Measurements from ENCODE around the gene AHSP.

- TF ChIP-seq CTCF (conservative IDR thresholded peaks at IDR 0.05; ENCODE audit: low read length) (no peak), EZH2phosphoT487 (IDR thresholded peaks at IDR 0.05; ENCODE audit: borderline replicate concordance) (no peak)
These were observed 22.2 kb upstream of the AHSP start for GRCh38 chr16:31505483-31505882.
